GM12865 (cell line): Measurements from ENCODE around the gene PDS5A.
"Not testable (repeated sequence)": the region's sequence is repeated elsewhere in the genome, so short reads cannot be mapped to it uniquely, and the experiment has no call there.

Experiments
- DNase-seq: peaks from one replicate; pipeline ENCODE4 v3.0.0; 2010; ENCODE audit warnings: low read depth
- H3K4me3 ChIP-seq: 2 replicates; pipeline ENCODE4 v1.5.1; 2011; ENCODE audit warnings: mild to moderate bottlenecking, low read depth, low read length, control low read depth
- CTCF ChIP-seq: IDR thresholded peaks from 2 replicates; pipeline ENCODE4 v1.5.1; 2011; ENCODE audit warnings: low read length, control low read depth, low read depth, inconsistent platforms; ENCODE audit not compliant: insufficient read depth; ENCODE audit errors: missing control alignments

PDS5A gene

GRCh38 chr4:39792529-39792928, 185.2 kb downstream of the PDS5A start:
- TF ChIP-seq CTCF = no peak
- no peak for DNase-seq
- H3K4me3 ChIP-seq = no peak overlapping the region

GRCh38 chr4:39792128-39792527, 185.6 kb downstream of the PDS5A start:
- peak; percentile 34 for DNase-seq
- no peak overlapping the region for H3K4me3 ChIP-seq
- TF ChIP-seq CTCF = no peak

- no peak for DNase-seq
- H3K4me3 ChIP-seq = no peak overlapping the region
- no peak for TF ChIP-seq CTCF
These were observed 190.9 kb downstream of the PDS5A start for GRCh38 chr4:39786838-39787237.

GRCh38 chr4:39785083-39785482, 192.6 kb downstream of the PDS5A start:
- no peak for DNase-seq
- no peak overlapping the region for H3K4me3 ChIP-seq
- no peak for TF ChIP-seq CTCF

- DNase-seq, H3K4me3 ChIP-seq: not testable (repeated sequence)
These were observed 195.7 kb downstream of the PDS5A start for GRCh38 chr4:39781988-39782387.
